ENCODE measurements around the gene CA12. TPM values are rescaled to one million over a fixed set of nuclear protein-coding genes. Genes with fewer than 3 reads are reported as not detected.

Gene CA12
- total and polyA plus RNA-seq, 10 of the 15 experiments (the other 5 are each of a cell fraction or from before 2014, with no cell fraction given) = 0.03 to 0.10 TPM; not detected in 8

DNA sequence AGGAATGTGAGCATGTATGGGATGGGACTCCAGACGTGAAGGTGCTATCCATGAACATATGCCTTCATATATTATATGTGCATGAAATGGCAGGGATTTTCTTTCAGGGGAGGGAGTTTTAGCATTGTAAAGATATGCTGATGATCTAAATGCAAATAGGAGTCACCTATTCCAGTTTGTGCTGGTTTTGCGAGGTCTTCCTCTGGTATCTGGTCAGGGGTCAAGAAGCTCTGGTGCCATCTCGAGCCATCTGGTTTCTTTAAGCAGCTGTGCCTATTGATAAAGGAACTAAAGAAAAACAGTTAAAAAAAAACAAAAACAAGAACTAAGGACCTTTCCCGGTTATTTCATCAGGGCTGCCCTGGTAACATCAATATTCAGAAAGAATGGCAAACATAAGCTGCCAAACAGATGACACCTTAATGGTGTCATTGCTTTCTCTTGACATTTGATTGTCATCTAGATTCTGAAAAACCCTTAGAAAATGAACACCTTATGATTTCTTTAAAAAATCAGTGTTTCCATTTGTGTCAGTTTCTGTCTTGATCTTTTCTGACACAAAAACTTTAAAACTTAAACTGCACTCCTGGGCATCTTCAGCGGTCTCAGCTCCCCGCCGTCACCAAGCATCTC is 81.6 kb downstream of the CA12 start (continued):
- TF ChIP-seq, protein P1, sequence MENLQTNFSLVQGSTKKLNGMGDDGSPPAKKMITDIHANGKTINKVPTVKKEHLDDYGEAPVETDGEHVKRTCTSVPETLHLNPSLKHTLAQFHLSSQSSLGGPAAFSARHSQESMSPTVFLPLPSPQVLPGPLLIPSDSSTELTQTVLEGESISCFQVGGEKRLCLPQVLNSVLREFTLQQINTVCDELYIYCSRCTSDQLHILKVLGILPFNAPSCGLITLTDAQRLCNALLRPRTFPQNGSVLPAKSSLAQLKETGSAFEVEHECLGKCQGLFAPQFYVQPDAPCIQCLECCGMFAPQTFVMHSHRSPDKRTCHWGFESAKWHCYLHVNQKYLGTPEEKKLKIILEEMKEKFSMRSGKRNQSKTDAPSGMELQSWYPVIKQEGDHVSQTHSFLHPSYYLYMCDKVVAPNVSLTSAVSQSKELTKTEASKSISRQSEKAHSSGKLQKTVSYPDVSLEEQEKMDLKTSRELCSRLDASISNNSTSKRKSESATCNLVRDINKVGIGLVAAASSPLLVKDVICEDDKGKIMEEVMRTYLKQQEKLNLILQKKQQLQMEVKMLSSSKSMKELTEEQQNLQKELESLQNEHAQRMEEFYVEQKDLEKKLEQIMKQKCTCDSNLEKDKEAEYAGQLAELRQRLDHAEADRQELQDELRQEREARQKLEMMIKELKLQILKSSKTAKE (IDR thresholded peaks at IDR 0.05; ENCODE audit: low read depth, poor library complexity, severe bottlenecking) = no peak
- no peak for TF ChIP-seq EP300 (IDR thresholded peaks at IDR 0.05; ENCODE audit: borderline replicate concordance in 1 of 2, control insufficient read depth in 1 of 2, low read depth in 2 of 2, low read length in 2 of 2)
- TF ChIP-seq, protein P2, sequence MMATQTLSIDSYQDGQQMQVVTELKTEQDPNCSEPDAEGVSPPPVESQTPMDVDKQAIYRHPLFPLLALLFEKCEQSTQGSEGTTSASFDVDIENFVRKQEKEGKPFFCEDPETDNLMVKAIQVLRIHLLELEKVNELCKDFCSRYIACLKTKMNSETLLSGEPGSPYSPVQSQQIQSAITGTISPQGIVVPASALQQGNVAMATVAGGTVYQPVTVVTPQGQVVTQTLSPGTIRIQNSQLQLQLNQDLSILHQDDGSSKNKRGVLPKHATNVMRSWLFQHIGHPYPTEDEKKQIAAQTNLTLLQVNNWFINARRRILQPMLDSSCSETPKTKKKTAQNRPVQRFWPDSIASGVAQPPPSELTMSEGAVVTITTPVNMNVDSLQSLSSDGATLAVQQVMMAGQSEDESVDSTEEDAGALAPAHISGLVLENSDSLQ (IDR thresholded peaks at IDR 0.05) = no peak
- no peak for TF ChIP-seq ZNF217 (IDR thresholded peaks at IDR 0.05)
- TF ChIP-seq ZBED1 (IDR thresholded peaks at IDR 0.05; ENCODE audit: borderline replicate concordance) = no peak
- TF ChIP-seq, protein P3, sequence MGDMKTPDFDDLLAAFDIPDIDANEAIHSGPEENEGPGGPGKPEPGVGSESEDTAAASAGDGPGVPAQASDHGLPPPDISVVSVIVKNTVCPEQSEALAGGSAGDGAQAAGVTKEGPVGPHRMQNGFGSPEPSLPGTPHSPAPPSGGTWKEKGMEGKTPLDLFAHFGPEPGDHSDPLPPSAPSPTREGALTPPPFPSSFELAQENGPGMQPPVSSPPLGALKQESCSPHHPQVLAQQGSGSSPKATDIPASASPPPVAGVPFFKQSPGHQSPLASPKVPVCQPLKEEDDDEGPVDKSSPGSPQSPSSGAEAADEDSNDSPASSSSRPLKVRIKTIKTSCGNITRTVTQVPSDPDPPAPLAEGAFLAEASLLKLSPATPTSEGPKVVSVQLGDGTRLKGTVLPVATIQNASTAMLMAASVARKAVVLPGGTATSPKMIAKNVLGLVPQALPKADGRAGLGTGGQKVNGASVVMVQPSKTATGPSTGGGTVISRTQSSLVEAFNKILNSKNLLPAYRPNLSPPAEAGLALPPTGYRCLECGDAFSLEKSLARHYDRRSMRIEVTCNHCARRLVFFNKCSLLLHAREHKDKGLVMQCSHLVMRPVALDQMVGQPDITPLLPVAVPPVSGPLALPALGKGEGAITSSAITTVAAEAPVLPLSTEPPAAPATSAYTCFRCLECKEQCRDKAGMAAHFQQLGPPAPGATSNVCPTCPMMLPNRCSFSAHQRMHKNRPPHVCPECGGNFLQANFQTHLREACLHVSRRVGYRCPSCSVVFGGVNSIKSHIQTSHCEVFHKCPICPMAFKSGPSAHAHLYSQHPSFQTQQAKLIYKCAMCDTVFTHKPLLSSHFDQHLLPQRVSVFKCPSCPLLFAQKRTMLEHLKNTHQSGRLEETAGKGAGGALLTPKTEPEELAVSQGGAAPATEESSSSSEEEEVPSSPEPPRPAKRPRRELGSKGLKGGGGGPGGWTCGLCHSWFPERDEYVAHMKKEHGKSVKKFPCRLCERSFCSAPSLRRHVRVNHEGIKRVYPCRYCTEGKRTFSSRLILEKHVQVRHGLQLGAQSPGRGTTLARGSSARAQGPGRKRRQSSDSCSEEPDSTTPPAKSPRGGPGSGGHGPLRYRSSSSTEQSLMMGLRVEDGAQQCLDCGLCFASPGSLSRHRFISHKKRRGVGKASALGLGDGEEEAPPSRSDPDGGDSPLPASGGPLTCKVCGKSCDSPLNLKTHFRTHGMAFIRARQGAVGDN (IDR thresholded peaks at IDR 0.05) = no peak
